Measurements from ENCODE around the gene DOK3. TPM values are rescaled to one million over a fixed set of nuclear protein-coding genes. Genes with fewer than 3 reads are reported as not detected.

The DOK3 gene
- total RNA-seq, 1 donor: 38.6 TPM

DNA sequence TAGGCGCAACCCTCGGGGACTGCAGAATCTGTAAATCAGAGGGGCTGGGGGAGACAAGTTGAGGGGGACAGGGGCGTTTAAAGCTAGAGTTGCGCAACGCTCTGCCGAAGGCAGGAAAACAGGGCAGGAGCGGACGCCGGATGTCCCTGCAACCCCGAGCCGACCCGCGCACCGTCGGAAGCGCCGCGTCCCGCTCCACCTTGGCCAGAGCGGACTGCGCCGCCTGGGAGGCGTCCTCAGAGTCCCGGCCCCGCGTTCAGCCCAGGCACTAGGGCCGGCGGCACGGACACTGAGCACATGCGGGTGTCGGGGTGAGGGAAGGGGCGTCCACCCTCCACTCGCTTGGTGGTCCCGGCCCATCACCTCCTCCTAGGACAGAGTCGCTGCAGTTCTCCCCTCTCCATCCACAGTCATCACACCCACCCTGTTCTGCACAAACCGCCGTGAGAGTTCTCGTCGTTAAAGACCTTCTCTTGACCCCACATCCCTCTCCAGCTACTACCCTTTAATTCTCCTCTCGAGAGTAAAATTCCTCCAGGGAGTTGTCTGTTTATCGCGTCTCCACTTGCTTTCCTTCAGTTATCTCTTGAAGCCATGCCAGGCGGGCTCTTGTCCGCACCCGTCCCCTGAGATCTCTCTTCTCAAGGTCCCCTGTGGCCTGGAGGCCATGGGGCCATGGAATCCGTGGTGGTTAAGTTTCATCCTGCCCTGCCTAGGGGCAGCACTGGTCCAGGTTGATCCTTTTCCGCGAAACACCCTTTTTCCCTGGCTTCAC is 11.4 kb downstream of the DOK3 start:
- no peaks in the 10 kb centered on the region for H3K27me3 ChIP-seq (ENCODE audit: insufficient read depth, low read length)
- H3K9me3 ChIP-seq (ENCODE audit: low read depth, low read length): no peaks in the 10 kb centered on the region
- H3K4me3 ChIP-seq (ENCODE audit: low read length): peak overlapping the region; percentile 55
- peaks cover 76% of the 10 kb centered on the region for H3K4me1 ChIP-seq (ENCODE audit: insufficient read depth, low read length)

DNA sequence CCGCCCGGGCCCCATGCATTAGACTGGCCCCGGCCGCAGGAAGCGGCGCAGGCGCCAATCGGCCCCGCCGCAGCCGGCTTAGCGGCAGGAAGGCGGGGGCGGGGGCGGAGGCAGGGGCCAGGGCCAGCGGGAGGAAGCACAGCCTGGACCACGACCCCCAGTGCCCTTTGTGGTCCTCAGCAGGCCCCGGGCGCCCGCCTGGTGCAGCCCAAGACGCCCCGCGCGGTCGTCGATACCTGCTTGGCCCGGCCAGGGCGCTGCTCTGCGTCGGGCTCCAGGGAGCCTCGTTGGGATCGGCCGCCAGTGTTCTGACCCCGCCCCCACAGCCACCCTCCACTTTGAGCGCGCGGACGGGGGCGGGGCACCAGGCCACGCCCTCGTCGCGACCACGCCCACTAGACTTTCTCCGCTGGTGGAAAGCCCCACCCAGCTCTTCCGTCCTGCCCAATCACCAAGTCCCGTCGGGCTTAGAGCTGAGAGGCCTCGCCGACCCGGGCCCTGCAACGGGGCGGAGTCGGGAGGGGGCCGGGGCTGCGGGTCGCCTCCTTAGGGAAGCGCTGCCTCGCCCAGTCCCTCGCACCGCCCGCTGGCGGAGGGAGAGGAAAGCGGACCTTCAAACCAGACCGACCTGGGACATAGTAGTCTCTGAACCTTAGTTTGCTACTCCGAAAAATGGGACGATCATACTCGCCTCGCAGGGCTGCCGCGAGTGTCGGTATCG is 12.2 kb downstream of the DOK3 start, which contains the start of gene PDLIM7:
Gene PDLIM7 (minus strand): TSS at position 313 of the 721 bp plus-strand sequence. CDS start 1,092 bp downstream, outside the sequence.
- H3K9me3 ChIP-seq (ENCODE audit: low read depth, low read length): no peaks in the 10 kb centered on the region
- peak within 1 kb of the TSS; percentile 55 for H3K4me3 ChIP-seq (ENCODE audit: low read length)
- H3K4me1 ChIP-seq (ENCODE audit: insufficient read depth, low read length): peaks cover 75% of the 10 kb centered on the region
- no peaks in the 10 kb centered on the region for H3K27me3 ChIP-seq (ENCODE audit: insufficient read depth, low read length)

DNA sequence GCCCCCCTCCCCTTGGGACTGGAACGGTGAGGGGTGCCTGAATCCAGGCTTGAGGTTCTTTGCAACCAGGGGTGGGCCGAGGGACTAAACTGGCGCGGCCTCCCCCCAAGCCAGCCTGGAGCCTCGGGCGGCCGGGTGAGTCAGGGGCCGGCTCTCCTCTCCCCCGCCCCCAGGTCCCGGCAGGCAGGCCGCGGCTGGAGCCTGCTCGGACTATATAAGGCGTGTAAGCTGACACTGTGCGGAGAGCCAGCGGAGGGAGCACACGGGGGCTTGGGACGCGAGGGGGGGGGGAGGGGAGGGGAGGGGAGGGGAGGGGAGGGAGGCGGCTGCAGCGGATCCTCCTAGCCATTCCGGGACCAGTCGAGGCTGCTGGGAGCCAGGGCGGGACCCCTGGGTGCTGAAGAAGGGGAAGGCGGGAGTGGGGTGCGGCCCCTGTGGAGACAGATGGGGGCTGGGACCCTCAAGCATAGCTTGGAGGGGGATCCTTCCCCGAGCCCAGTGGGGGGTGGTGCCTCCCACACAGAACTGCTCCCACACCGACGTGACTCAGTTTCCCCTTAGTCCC is 12.8 kb downstream of the DOK3 start:
- Histone ChIP-seq H3K4me1 (ENCODE audit: insufficient read depth, low read length) (peaks cover 68% of the 10 kb centered on the region), H3K27me3 (ENCODE audit: insufficient read depth, low read length) (no peaks in the 10 kb centered on the region)

DNA sequence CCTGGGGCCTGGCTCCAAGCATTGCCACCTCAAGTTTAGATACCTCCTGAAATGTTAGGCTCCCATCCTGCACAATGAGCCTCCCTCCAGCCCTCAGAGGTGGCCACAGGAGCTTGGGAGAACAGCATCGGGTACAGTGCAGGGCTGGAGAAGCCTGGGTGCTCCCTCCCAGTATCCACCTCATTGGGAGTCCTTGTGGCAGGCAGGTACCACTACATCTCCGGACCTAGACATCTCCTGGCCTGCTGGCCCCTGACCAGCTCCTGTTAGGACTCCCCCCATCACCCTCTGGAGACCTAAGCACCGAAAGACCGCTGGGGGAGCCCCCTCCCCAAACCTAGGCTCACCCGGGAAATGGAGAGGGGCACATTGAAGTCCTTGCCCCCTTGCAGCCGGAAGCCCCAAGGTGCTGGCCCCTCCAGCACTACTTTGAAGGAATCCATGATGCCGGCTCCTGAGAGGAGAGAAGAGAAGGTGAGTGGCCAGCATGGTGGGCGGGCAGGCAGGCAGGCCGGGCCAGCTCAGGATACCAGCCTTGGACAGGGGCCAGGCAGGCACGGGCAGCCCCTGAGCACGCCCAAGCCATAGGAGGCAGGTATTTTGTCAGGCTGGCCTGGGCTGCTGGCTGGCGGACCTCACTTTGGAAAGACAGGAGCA is 13.4 kb downstream of the DOK3 start:
- Histone ChIP-seq H3K9me3 (ENCODE audit: low read depth, low read length) (no peaks in the 10 kb centered on the region), H3K27me3 (ENCODE audit: insufficient read depth, low read length) (no peaks in the 10 kb centered on the region), H3K4me3 (ENCODE audit: low read length) (peak overlapping the region; percentile 13), H3K4me1 (ENCODE audit: insufficient read depth, low read length) (peaks cover 63% of the 10 kb centered on the region)

More for the DNA sequence above, 12.8 kb downstream of the DOK3 start:
- Histone ChIP-seq H3K4me3 (ENCODE audit: low read length) (peak overlapping the region; percentile 55), H3K9me3 (ENCODE audit: low read depth, low read length) (no peaks in the 10 kb centered on the region)

DNA sequence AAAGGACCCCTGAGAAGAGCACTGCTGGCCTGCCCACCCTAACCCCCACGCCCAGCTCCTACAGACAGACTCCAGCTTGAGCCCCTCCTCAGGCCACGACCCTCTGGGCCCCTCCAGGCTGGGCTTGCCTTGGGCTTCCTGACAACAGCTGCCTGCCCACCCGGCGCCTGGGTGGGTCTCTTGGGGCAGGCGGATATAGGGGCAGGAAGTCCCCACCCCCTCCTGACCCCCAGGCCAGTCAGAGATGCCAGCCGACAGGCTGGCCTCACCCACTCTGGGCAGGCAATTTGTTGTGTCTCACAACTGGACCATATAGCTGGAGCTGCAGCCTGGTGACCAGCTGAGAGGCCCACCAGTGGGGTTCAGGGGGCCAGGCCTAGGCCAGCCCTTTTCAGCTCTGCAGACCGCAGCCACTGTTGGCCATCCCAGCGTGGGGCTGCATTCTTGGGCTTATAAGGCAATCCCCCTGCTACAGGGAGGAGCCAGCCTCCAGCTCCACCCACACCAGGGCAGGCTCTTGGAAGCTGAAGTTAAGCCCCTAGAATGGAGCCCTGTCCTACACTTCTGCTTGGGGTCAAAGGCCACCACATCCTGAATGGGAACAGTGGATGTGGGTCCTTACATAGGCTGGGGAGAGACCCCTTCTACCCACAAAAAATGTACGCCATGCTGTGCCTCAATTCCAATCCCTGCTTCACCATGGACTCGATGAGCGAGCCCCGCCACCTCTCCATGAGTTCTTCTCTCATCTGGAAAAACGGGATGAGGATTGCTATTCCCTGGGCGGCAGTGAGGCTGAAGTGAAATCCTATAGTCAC is 14.2 kb downstream of the DOK3 start:
- H3K4me1 ChIP-seq (ENCODE audit: insufficient read depth, low read length): peaks cover 62% of the 10 kb centered on the region

DNA sequence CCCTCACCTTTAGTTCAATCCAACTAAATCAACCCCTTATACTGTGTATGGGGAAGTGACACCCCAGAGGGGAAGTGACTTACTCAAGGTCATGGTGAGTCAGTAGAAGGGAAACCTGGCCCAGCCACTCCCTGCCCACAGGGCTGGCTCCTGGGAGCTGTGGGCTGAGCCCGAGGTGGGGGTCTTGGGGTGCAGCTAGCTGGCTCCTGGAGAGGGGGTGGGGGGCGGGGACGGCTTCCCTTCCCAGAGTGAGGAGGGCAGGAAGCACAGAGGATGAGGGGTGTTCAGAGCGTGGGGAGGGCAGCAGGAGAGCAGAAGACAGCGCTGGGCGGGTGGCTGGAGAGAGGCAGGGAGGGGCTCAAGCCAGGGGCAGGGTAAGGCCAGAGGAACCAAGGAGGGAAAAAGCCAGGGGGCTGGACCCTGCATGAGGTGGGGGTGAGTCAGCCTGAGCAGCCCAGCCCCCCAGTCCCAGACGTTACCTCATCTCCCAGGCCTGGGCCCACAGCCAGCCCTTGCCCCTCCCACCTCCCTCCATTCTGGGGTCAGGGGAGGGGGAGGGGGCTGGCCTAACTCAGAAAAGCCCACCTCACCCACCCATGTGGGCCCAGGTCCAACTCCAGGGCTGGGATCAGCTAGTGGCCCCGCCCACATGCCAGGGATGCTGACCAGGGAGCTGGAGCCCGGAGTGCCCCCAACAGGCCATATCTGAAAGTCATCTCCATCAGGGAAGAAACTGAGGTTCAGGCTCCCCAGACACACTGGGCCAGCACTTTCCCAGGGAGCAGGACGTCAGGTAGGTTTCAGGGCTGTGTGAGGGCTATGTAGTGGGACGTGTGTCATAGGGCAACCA is 15.1 kb downstream of the DOK3 start:
- H3K4me1 ChIP-seq (ENCODE audit: insufficient read depth, low read length): peaks cover 61% of the 10 kb centered on the region
- H3K9me3 ChIP-seq (ENCODE audit: low read depth, low read length): no peaks in the 10 kb centered on the region
- H3K27me3 ChIP-seq (ENCODE audit: insufficient read depth, low read length): no peaks in the 10 kb centered on the region
- no peak overlapping the region for H3K4me3 ChIP-seq (ENCODE audit: low read length)

More for the DNA sequence above, 14.2 kb downstream of the DOK3 start:
- Histone ChIP-seq H3K9me3 (ENCODE audit: low read depth, low read length) (no peaks in the 10 kb centered on the region), H3K27me3 (ENCODE audit: insufficient read depth, low read length) (no peaks in the 10 kb centered on the region), H3K4me3 (ENCODE audit: low read length) (no peak overlapping the region)

DNA sequence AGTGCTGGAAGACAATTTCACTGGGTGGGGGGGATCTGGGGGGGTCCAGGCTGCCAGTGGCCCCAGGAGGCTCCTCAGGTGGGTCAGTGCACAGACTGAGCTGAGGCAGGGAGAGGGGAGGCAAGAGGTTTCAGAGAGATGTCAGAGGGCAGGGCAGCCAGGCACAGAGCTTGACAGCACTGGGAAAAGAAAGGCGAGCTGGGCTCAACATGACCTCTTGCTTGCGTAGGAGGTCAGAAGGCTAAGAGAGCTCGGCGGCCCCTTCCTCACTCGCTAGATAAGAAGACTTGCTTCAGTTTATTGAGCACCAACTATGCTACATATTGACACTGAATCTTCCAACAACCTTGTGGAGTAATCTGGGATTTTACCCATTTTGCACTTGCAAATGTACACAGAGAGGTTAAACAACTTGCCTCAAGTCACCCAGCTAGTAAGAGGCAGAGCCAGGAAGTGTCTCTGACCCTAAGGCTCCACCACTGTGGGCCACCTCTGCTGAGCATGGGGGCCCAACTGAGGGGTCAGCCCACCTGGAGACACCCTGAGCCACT is 15.8 kb downstream of the DOK3 start:
- Histone ChIP-seq H3K4me1 (ENCODE audit: insufficient read depth, low read length) (peaks cover 61% of the 10 kb centered on the region), H3K27me3 (ENCODE audit: insufficient read depth, low read length) (no peaks in the 10 kb centered on the region)

DNA sequence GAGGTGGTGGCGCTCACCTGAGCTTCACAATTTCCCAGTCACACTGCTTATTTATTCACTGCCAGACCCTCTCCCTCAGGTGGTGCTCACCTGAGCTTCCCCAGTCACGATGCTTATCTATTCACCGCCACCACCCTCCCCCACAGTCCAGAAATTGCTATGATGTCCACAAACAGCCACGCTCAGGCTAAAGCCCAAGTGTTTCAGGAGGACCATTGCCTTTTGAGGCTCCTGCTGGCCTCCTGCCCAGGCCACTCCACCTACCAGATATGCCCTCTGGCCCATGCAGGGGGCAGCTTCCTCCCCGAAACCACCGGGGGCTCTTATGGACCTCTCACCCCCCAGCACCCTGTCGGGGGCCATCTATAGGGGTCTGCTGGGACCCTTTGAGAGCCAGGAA is 16.8 kb downstream of the DOK3 start:
- no peak overlapping the region for H3K4me3 ChIP-seq (ENCODE audit: low read length)
- H3K27me3 ChIP-seq (ENCODE audit: insufficient read depth, low read length): no peaks in the 10 kb centered on the region
- no peaks in the 10 kb centered on the region for H3K9me3 ChIP-seq (ENCODE audit: low read depth, low read length)
- H3K4me1 ChIP-seq (ENCODE audit: insufficient read depth, low read length): peaks cover 52% of the 10 kb centered on the region

More for the DNA sequence above, 15.8 kb downstream of the DOK3 start:
- Histone ChIP-seq H3K9me3 (ENCODE audit: low read depth, low read length) (no peaks in the 10 kb centered on the region), H3K4me3 (ENCODE audit: low read length) (no peak overlapping the region)

DNA sequence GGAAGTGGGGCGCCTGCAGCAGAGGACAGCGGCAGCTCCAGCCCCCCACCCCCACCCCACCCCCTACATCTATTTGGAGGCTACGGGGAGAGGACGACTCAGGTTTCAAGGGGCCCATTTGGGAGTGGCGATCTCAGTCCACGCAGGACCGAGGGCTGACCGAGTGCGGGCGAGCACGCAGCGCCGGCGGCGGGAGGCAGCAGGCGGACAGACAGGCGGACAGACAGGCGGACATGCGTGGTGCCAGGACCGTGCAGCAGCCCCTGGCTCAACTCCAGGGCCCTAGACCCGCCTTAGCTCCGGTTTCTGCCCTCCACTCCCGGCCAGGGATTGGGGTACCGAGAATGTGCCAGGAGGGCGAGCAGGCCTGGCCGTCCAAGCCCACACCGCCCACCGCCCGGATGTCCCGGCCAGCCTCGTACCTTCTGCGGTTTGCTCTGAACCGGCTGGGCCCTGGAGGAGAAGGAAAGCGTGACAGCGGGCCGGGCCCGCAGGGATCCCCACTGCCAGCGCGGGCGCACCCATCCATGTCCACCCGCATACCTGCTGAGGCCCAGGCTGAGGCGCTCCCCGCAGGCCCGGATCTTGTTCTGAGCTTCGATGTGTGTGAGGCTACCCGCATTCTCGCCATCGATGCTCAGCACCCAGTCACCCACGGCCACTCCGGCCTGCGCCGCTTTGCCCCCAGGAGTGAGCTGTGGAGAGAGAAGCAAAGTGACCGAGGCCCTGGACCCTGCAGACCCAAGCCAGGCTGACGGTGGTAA is 17.5 kb downstream of the DOK3 start:
- Histone ChIP-seq H3K9me3 (ENCODE audit: low read depth, low read length) (no peaks in the 10 kb centered on the region), H3K27me3 (ENCODE audit: insufficient read depth, low read length) (no peaks in the 10 kb centered on the region), H3K4me1 (ENCODE audit: insufficient read depth, low read length) (peaks cover 49% of the 10 kb centered on the region), H3K4me3 (ENCODE audit: low read length) (no peak overlapping the region)

DNA sequence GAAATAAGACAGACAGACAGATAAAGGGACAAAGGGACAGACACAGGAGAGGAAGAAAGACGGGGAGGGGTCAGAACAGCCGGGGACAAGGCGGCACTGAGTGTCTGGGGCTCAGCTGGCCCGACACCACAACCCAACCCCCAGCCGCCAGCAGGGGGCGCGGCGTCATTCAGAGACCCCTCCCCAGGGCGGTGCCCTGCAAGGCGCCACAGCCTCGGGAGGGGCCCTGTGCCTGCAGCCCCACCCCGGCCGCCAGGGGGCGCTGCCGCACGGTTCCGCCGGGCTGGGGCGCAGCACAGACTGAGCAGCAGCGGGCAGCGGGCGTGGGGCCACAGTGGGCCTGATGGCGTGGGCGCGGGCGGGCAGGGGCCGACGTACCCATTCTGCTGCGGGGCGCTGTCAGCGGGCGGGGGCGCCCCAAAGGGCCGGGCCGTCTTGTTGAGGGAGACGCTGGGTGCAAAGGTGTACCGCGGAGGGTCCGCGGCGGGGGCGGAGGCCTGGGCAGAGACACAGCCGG is 18.1 kb downstream of the DOK3 start:
- no peaks in the 10 kb centered on the region for H3K9me3 ChIP-seq (ENCODE audit: low read depth, low read length)
- peaks cover 47% of the 10 kb centered on the region for H3K4me1 ChIP-seq (ENCODE audit: insufficient read depth, low read length)
- no peak overlapping the region for H3K4me3 ChIP-seq (ENCODE audit: low read length)
- H3K27me3 ChIP-seq (ENCODE audit: insufficient read depth, low read length): no peaks in the 10 kb centered on the region

DNA sequence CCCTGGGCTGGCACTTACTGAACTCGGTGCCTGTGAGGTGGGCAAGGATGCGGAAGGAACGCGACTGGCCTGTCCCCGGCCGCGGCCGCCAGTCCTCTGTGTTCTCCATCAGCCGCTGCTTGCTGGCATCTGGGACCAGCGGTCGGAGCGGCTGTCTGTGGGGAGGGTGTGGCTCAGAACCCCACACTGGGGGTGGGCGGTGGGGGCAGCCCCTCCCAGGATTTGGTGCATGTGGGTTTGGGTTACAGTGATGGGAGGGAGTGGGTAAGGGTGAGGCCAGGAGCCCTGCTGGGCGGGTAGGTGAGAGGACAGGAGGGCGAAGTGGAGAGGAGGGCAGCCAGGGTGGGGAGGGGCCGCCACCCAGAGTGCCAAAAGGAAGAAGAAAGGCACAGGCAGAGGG is 18.6 kb downstream of the DOK3 start:
- Histone ChIP-seq H3K4me1 (ENCODE audit: insufficient read depth, low read length) (peaks cover 42% of the 10 kb centered on the region), H3K27me3 (ENCODE audit: insufficient read depth, low read length) (no peaks in the 10 kb centered on the region), H3K9me3 (ENCODE audit: low read depth, low read length) (no peaks in the 10 kb centered on the region), H3K4me3 (ENCODE audit: low read length) (no peak overlapping the region)

DNA sequence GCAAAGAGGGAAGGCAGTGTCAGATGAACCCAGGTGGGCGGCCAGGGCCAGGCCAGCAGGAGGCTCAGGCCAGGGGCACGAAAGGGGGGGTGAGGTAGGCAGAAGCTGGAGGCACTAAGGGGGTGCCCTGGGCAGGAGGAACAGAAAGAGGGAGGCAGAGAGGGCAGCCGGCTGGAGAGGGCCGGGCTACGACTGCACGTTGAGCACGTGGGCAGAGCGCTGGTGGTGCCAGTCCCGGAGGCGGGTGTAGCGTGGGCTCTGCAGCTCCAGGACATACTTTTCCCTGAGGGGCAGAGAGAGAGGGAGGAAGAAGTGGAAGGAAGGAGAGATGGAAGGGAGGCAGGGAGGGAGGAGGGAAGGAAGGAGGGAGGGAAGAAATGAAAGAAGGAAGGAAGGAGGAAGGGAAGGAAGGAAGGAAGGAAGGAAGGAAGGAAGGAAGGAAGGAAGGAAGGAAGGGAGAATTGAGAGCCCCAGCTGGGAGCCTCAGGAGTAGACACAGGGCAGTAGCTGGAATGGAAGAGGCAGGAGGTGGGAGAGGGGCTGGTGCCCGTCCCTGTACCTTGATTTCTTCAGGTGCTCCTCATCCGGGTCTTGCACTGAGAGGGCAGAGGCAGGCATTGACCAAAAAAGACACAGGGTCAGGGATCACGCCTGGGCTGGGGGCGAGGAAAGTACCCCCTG is 19.2 kb downstream of the DOK3 start:
- Histone ChIP-seq H3K27me3 (ENCODE audit: insufficient read depth, low read length) (no peaks in the 10 kb centered on the region), H3K9me3 (ENCODE audit: low read depth, low read length) (no peaks in the 10 kb centered on the region), H3K4me3 (ENCODE audit: low read length) (no peak overlapping the region), H3K4me1 (ENCODE audit: insufficient read depth, low read length) (peaks cover 37% of the 10 kb centered on the region)
